Inflammatory macrophage treated with lipopolysaccharide for 4 hours (primary cell): ENCODE results near the gene TLL1.
A peak's percentile ranks its signal among the peaks of the same experiment; 100 is the strongest.

Experiments
- DNase-seq: peaks from one replicate; pipeline ENCODE4 v3.0.0-alpha.2; 2020

The TLL1 gene

DNA sequence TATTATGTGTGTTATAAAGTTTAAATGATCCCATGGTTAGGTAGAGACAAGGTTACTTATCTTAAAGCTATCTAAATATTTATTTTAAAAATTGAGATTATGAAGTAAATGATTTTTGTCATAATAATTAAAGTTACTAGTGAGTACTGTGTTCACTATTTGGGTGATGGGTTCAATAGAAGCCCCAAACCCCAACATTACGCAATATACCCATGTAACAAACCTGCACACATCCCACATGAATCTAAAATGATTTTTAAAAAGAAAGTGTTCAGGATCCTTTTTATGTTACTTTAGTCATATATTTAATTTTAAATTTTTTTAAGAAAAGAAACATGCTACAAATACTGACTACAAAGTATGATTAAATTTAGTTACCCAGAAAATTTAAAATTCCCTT, 193.9 kb downstream of the TLL1 start:
- no peak for DNase-seq

DNA sequence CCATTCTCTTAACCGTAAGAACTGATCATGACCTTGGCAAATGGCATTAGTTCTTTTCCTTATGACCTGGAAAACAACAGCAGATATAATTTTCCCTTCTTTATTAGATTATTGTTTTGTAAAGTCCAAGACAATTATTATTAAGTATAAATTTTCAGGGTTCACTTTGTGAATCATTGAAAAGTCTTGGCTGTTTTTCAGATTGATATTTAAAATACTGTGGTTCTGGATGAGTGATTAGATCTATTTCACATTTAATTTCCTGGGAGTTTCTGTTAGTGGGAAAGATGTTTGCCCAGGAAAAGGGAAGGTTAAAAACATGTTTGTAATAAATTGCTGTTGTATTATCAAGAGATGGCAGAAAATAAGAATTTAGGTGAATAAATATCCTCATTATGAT, 194.9 kb downstream of the TLL1 start:
- DNase-seq = no peak

- no peak for DNase-seq
These were observed 200.7 kb downstream of the TLL1 start for GRCh38 chr4:166073783-166074182.

DNA sequence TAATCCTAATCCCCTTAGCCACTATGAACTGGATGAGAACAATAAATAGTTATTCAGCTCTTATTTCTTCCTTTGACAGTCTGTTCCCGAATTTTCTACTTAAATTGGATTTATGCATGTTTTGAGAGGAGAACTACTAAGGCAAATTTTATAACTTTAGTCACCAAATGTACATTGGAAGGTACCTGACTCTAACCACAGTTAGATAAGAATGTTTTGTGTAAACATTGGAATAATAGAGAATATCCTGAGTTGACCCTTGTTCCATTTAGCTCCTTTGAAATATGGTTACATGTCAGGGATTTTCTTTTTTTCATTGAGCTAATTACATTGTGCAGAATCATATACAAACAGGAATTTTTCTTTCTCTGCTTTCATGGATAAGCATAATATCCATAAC, 202.6 kb downstream of the TLL1 start:
- no peak for DNase-seq

DNA sequence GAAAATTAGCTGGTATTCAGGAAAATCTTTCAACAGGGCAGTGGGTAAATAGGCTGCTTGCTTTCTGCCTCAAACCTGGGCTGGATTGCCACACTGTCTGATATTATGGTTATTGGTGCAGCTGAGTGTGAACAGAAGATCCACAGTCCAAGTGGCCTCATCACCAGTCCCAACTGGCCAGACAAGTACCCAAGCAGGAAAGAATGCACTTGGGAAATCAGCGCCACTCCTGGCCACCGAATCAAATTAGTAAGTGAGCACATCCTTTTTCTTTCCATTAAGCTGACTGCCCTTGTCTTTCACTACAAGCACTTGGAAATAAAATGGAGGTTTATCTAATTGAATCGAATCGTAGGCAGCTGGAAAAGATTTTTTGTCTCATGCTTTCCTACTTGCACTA, 204.7 kb downstream of the TLL1 start:
- DNase-seq = no peak

DNA sequence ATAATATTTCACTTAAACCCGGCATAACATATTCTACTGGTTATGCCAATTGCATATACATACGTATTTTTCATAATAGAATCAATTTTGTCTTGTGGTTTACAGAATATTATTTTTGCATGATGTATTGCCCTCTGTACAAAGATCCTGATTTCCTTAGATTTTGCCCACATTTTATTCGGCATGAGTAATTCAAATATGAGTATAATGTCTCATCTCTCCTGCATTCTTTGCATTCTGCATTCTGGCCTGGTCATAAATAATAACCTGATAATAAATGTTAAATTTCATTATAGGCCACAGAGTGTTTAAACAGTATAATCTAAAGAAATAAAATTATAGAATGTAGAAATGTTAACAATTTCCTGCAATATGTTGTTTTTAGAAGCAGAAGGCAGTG, 205.3 kb downstream of the TLL1 start:
- DNase-seq = no peak

GRCh38 chr4:166078955-166079354, 205.9 kb downstream of the TLL1 start:
- no peak for DNase-seq

DNA sequence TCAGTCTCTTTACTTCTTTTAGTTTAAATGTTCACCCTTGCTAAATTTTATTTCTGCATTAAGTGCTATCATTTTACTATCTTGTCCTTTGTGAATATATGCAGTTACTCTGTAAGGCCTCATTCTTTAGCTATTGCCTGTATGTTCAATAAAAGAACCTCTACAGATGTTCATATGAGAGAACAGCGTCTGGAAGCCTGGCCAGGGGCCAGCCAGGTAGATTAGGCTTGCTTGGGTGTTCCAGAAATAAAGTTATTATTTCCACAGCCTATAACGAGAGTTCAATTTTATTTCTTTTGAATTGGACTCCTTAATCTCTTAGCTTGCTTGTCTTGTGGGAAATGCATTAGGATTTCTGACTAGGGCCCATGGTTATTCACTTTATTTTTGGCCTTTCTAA, 214.5 kb downstream of the TLL1 start:
- no peak for DNase-seq

DNA sequence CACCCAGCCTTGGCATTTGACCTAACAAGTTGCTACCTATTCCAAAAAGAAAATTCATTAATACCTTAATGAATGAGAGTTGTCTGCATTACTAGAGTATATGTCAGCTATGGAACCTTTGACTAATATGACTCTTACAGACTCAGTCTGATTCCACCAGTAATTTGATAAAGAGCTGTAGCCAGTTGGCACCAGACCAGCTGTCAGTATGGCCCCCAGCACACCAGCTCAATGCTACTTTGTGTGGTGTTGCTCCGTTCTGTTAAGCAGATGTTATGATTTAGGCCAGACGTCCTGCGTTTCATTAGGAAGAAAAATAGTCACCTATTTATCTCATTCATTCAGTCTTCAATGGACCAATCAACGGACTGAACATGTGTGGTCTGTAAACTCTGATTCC, 215.5 kb downstream of the TLL1 start:
- DNase-seq = no peak

GRCh38 chr4:166091146-166091545, 218.1 kb downstream of the TLL1 start:
- no peak for DNase-seq

GRCh38 chr4:166091912-166092510, 219.0 kb downstream of the TLL1 start:
- peak; percentile 44 for DNase-seq

DNA sequence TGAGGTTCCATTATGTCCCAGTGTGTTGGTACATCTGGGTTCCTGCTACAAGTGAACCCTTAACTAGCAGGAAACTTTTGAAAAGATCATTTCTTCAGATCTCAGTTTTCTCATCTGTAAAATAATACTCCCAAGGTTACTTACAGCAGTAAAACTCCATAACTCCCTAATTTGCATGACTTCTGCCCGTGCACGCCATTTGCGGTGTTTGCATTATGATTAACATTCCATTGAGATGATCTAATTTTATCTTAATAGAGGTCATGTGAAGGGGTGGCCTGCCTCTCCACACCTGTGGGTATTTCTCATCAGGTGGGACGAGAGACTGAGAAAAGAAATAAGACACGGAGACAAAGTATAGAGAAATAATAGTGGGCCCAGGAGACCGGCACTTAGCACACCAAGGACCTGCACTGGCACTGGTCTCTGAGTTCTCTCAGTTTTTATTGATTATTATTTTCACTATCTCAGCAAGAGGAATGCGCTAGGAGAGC, 219.8 kb downstream of the TLL1 start:
- no peak for DNase-seq

- no peak for DNase-seq
These were observed 231.6 kb downstream of the TLL1 start for GRCh38 chr4:166104623-166105022.

- DNase-seq = no peak
These were observed 248.9 kb downstream of the TLL1 start for GRCh38 chr4:166121897-166122296.

- no peak for DNase-seq
These were observed 250.5 kb downstream of the TLL1 start for GRCh38 chr4:166123546-166123945.

- no peak for DNase-seq
These were observed 255.4 kb downstream of the TLL1 start for GRCh38 chr4:166128403-166128802.

DNA sequence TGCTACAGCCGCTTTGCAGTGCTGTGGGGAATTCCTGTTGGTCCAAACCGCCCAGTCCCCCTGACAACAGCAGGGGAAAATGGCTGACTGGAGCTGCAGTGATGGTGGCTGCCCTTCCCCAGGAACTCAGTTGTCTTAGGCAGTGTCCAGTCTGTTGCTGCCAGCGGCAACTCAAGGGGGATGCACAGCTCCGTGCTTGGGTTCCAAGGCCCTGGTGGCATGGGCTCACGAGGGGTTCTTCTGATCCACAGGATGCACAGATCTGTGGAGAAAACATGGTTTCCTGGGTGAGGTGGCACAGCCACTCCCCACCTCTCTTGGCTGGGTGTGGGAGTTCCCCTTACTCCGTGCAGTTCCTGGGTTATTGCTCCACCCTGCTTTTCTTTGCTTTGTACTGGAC, 261.2 kb downstream of the TLL1 start:
- DNase-seq = no peak

DNA sequence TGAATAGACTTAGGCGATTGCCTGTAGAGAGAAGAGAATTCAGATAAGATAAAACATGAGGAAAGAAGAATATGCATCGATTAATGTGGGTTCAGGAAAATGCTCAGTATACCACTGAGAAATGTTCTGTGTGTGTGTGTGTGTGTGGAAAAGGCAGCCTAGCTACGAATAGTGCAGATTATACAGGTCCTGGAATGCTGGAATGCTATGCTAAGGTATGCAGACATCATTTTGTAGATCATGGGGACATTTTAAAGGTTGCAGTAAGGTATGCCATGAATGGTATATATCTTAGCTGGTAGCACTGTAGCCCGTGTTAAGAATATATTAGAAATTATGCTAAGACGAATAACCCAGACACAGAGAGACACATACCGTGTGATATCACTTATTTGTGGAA, 267.9 kb downstream of the TLL1 start:
- no peak for DNase-seq

GRCh38 chr4:166143227-166143626, 270.2 kb downstream of the TLL1 start:
- no peak for DNase-seq

- DNase-seq = no peak
These were observed 271.6 kb downstream of the TLL1 start for GRCh38 chr4:166144607-166145006.

- no peak for DNase-seq
These were observed 273.9 kb downstream of the TLL1 start for GRCh38 chr4:166146806-166147540.
